Caco-2 (cell line): ENCODE data around the gene ASF1A. TPM values are rescaled to one million over a fixed set of nuclear protein-coding genes. Genes with fewer than 3 reads are reported as not detected.

Source experiments
- BruUV-seq: library from RNA; stranded (reverse); fragments of 400-500 nt; replicated peaks from 2 replicates; lab custom pipeline; 2021; lab: Mats Ljungman, UMichigan
- CTCF ChIA-PET: fragments of 300-600 bp; sonication (Branson Sonifier 250); formaldehyde crosslinking; loops from one replicate; lab custom pipeline; 2022; ENCODE audit warnings: antibody characterized with exemption; lab: Charles Lee
- POLR2A ChIA-PET: fragments of 300-600 bp; sonication (Branson Sonifier 250); formaldehyde crosslinking; loops from one replicate; lab custom pipeline; 2022; ENCODE audit warnings: antibody characterized with exemption; lab: Charles Lee
- DNase-seq, 2 experiments: peaks; one replicate each; pipeline versions ENCODE4 v3.0.0 to v3.0.0-alpha.2; 2020 to 2022
- H3K27me3 ChIP-seq: replicated peaks from 2 replicates; pipeline ENCODE4 v1.6.0; 2011; ENCODE audit warnings: low read length; ENCODE audit not compliant: control insufficient read depth, insufficient read depth
- H3K36me3 ChIP-seq: 2 replicates; pipeline ENCODE4 v1.5.1; 2011; ENCODE audit warnings: low read length; ENCODE audit not compliant: control insufficient read depth, insufficient read depth
- H3K4me1 ChIP-seq: fragments of 250-450 bp; sonication (Bioruptor Pico); 2 replicates; pipeline ENCODE4 v1.5.1; 2020; ENCODE audit warnings: mild to moderate bottlenecking
- H3K4me3 ChIP-seq: 2 replicates; pipeline ENCODE4 v1.5.1; 2011; ENCODE audit warnings: low read depth, mild to moderate bottlenecking, control low read depth, low read length
- H3K9me3 ChIP-seq: fragments of 250-450 bp; sonication (Bioruptor Pico); 2 replicates; pipeline ENCODE4 v1.5.1; 2020; ENCODE audit warnings: mild to moderate bottlenecking, moderate library complexity
- H3K27ac Mint-ChIP-seq: one replicate; pipeline ENCODE4 v1.8.0; 2022; ENCODE audit warnings: mixed read lengths; ENCODE audit not compliant: unreplicated experiment
- H3K27me3 Mint-ChIP-seq: one replicate; pipeline ENCODE4 v1.8.0; 2022; ENCODE audit warnings: mixed read lengths; ENCODE audit not compliant: insufficient read depth, unreplicated experiment
- H3K36me3 Mint-ChIP-seq: one replicate; pipeline ENCODE4 v1.8.0; 2022; ENCODE audit warnings: mild to moderate bottlenecking, mixed read lengths; ENCODE audit not compliant: insufficient read depth, unreplicated experiment
- H3K4me1 Mint-ChIP-seq: one replicate; pipeline ENCODE4 v1.8.0; 2022; ENCODE audit warnings: low read depth, mixed read lengths; ENCODE audit not compliant: unreplicated experiment
- H3K4me3 Mint-ChIP-seq: one replicate; pipeline ENCODE4 v1.8.0; 2022; ENCODE audit warnings: mild to moderate bottlenecking, moderate library complexity, mixed read lengths; ENCODE audit not compliant: unreplicated experiment
- H3K9me3 Mint-ChIP-seq: one replicate; pipeline ENCODE4 v1.8.0; 2022; ENCODE audit warnings: mixed read lengths; ENCODE audit not compliant: unreplicated experiment
- CTCF ChIP-seq, 2 experiments: fragments of 200-600 bp in 1 of 2; IDR thresholded peaks; 1 replicate in 1 of 2; 2 replicates in 1 of 2; pipeline versions ENCODE4 v1.5.1 to v1.8.0; 2011 to 2022; ENCODE audit warnings: antibody characterized with exemption in 1 of 2, control low read depth in 1 of 2, inconsistent platforms in 1 of 2, low read depth in 1 of 2, low read length in 1 of 2, mild to moderate bottlenecking in 1 of 2, moderate library complexity in 1 of 2; ENCODE audit not compliant: insufficient read depth in 1 of 2, severe bottlenecking in 1 of 2, unreplicated experiment in 1 of 2
- intact Hi-C: fragments of 100-400 bp; cut with micrococcal nuclease; formaldehyde crosslinking; loops from one replicate; pipeline ENCODE4 v1.10.0; 2022; ENCODE audit not compliant: unreplicated experiment
- total RNA-seq: library from RNA; stranded (reverse); gene quantifications from 2 replicates; pipeline ENCODE4 v1.2.3, GENCODE V29; 2022

ASF1A gene
- total RNA-seq, 1 experiment from 2014 or later: 21.9 TPM

- Mint-ChIP-seq H3K4me3 (no peak overlapping the region), H3K36me3 (no peaks in the 10 kb centered on the region), H3K9me3 (peaks cover 17% of the 10 kb centered on the region), H3K27me3 (no peaks in the 10 kb centered on the region), H3K27ac (no peak overlapping the region), H3K4me1 (peaks cover 8% of the 10 kb centered on the region)
- intact Hi-C loops: no loop called here
- CTCF ChIA-PET: no interaction called here
- TF ChIP-seq CTCF (IDR thresholded peaks at IDR 0.05; ENCODE audit: insufficient read depth in 1 of 2, low read depth in 1 of 2, low read length in 1 of 2, severe bottlenecking in 1 of 2, unreplicated experiment in 1 of 2): no peak
- no peaks in the 10 kb centered on the region for H3K9me3 ChIP-seq
- H3K27me3 ChIP-seq: no peaks in the 10 kb centered on the region
- DNase-seq: no peak
- H3K4me1 ChIP-seq: no peaks in the 10 kb centered on the region
- POLR2A ChIA-PET: no interaction called here
- no peaks in the 10 kb centered on the region for H3K36me3 ChIP-seq
- BruUV-seq: no TSS peak
- H3K4me3 ChIP-seq: no peak overlapping the region
Observed at GRCh38 chr6:118939683-118940082, 45.7 kb downstream of the ASF1A start.

GRCh38 chr6:118940770-118941169 is 46.8 kb downstream of the ASF1A start:
- no peaks in the 10 kb centered on the region for H3K36me3 ChIP-seq
- TF ChIP-seq CTCF (IDR thresholded peaks at IDR 0.05; ENCODE audit: insufficient read depth in 1 of 2, low read depth in 1 of 2, low read length in 1 of 2, severe bottlenecking in 1 of 2, unreplicated experiment in 1 of 2): no peak
- no peak overlapping the region for H3K27ac Mint-ChIP-seq
- no peaks in the 10 kb centered on the region for H3K27me3 ChIP-seq
- no peaks in the 10 kb centered on the region for H3K4me1 ChIP-seq
- no peaks in the 10 kb centered on the region for H3K36me3 Mint-ChIP-seq
- ChIA-PET POLR2A (no interaction called here), CTCF (no interaction called here)
- peaks cover 5% of the 10 kb centered on the region; the same call in 1 of the 2 replicates for H3K9me3 ChIP-seq
- no peaks in the 10 kb centered on the region for H3K27me3 Mint-ChIP-seq
- BruUV-seq: no TSS peak
- H3K4me1 Mint-ChIP-seq: peaks cover 3% of the 10 kb centered on the region
- H3K4me3 ChIP-seq: no peak overlapping the region
- intact Hi-C loops: no loop called here
- no peak for DNase-seq
- no peak overlapping the region for H3K4me3 Mint-ChIP-seq
- peaks cover 27% of the 10 kb centered on the region for H3K9me3 Mint-ChIP-seq

GRCh38 chr6:118945217-118945616 is 51.3 kb downstream of the ASF1A start:
- Histone ChIP-seq H3K27me3 (no peaks in the 10 kb centered on the region), H3K4me3 (no peak overlapping the region), H3K4me1 (no peaks in the 10 kb centered on the region), H3K9me3 (peaks cover 5% of the 10 kb centered on the region; the same call in 1 of the 2 replicates), H3K36me3 (no peaks in the 10 kb centered on the region)
- no peaks in the 10 kb centered on the region for H3K27me3 Mint-ChIP-seq
- no peak for DNase-seq
- ChIA-PET CTCF (no interaction called here), POLR2A (no interaction called here)
- H3K4me1 Mint-ChIP-seq: no peaks in the 10 kb centered on the region
- peaks cover 37% of the 10 kb centered on the region for H3K9me3 Mint-ChIP-seq
- H3K36me3 Mint-ChIP-seq: no peaks in the 10 kb centered on the region
- no peak overlapping the region for H3K4me3 Mint-ChIP-seq
- no TSS peak for BruUV-seq
- no peak for TF ChIP-seq CTCF (IDR thresholded peaks at IDR 0.05; ENCODE audit: insufficient read depth in 1 of 2, low read depth in 1 of 2, low read length in 1 of 2, severe bottlenecking in 1 of 2, unreplicated experiment in 1 of 2)
- H3K27ac Mint-ChIP-seq: no peak overlapping the region
- intact Hi-C loops: no loop called here
